GM19328 (cell line): ENCODE results near the gene WDR35.

ENCODE experiments used
- ATAC-seq: cut with Tn5 transposase; IDR thresholded peaks from one replicate; pipeline ENCODE4 v1.9.1; 2021; ENCODE audit warnings: mild to moderate bottlenecking, moderate library complexity; ENCODE audit not compliant: unreplicated experiment

The WDR35 gene

DNA sequence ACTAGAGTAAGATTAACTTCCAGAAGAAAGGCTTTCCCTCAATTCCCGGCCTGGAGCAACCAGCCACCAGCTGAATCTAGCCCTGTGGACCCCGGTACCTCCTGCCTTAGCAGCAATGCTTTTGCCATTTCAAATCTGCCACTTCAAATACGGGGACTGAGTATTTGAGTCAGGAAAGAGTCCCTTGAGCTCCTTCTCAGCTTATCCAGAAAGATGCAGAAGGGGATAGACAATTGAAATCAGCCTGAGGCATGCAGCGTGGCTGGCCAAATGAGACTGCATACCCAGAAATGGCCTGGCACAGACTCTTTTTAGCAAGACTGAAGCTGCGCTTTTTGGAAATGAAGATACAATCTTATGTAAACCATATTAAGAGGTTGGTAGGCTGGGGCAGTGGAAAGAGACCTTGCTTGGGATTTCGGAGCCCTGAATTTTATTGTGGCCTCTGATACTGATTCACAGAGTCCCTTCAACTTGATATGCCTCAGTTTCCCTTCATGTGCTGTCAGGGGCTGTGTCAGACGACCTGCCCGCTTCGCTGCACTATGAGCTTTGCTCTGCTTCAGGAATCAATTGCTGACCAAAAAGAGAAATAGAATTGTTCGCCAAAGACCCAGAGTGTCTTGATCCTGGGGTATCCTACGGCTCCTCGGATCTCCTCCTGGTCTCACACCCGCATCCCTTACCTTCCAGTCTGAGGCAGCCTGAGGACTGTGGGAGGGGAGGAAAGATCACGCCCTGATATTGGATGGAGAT is 21.5 kb upstream of the WDR35 start:
- no peak for ATAC-seq

- ATAC-seq = no peak
Observed at GRCh38 chr2:20008703-20009102, 18.8 kb upstream of the WDR35 start.

DNA sequence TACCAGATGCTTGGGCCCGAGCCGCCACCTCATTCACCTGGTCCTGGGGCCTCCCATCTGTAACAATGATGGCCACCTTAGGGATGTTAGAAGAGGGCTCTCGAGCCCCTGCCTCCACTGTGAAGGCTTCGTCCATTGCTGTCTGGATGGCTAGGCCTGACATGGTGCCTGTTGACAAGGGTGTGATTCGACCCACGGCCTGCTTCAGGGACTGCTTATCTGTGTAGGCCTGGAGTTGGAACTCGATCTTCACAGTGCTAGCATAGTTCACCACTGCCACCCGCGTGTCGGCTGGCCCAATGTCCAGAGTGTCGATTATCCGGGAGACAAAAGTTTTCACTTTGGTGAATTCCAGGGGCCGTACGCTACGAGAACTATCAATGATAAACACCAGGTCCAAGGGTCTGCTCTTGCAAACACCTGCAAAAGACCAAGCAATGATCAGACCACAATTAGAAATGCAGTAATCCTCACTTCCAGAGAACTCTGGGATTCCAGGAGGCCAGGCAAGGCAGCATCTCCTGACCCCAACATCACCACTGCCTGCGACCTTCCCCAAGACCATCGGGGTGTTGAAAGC is 16.1 kb upstream of the WDR35 start:
- ATAC-seq = no peak

GRCh38 chr2:20005067-20005627 is 15.2 kb upstream of the WDR35 start:
- ATAC-seq = no peak

- no peak for ATAC-seq
Observed at GRCh38 chr2:20001361-20001863, 11.5 kb upstream of the WDR35 start.

GRCh38 chr2:19993731-19994130 is 3.8 kb upstream of the WDR35 start:
- no peak for ATAC-seq

GRCh38 chr2:19991895-19992294 is 2.0 kb upstream of the WDR35 start:
- no peak for ATAC-seq

- no peak for ATAC-seq
Observed at GRCh38 chr2:19990416-19990728, 467 bp upstream of the WDR35 start.

GRCh38 chr2:19989342-19989666 is 601 bp downstream of the WDR35 start:
- ATAC-seq = no peak

DNA sequence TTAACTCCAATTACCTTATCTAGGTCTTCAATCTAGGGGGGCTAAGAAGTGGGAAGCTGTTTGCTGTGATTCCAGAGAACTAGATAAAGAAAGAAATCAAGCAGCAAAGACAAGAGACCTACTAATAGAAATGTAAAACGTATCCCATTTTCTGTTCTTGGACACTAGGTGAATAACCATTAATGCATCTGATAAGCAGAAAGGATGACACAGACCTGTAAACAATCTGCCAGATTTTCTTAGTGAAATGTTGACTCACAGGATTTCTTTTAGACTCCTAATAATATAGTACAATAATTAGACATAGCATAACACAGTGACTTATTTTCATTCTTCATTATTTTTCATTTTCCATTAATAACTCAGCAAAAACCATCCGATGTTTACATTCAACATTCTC is 1.3 kb downstream of the WDR35 start:
- ATAC-seq = no peak

GRCh38 chr2:19987936-19988335 is 2.0 kb downstream of the WDR35 start:
- peak; percentile 56 for ATAC-seq

- ATAC-seq = no peak
Observed at GRCh38 chr2:19982268-19982667, 7.6 kb downstream of the WDR35 start.

DNA sequence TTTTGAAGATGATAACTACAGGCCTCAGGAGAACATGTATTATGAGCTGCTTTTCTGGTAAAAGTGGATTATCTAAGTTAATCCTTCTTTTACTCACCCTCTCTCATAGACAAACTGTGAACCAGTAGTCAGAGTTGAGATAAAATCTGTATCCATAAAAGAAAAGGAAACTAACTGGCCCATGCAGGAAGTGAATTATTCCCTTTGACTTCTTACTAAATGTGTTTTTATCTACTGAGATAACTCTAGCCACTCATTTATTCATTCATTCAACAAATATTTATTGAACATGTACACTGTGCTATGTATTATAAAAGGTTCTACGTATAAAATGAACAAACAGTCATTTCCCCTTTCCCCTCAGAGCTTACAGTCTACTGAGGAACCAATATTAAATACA is 10.0 kb downstream of the WDR35 start:
- no peak for ATAC-seq

- ATAC-seq = no peak
Observed at GRCh38 chr2:19973466-19973865, 16.4 kb downstream of the WDR35 start.

- no peak for ATAC-seq
Observed at GRCh38 chr2:19971691-19972090, 18.2 kb downstream of the WDR35 start.

DNA sequence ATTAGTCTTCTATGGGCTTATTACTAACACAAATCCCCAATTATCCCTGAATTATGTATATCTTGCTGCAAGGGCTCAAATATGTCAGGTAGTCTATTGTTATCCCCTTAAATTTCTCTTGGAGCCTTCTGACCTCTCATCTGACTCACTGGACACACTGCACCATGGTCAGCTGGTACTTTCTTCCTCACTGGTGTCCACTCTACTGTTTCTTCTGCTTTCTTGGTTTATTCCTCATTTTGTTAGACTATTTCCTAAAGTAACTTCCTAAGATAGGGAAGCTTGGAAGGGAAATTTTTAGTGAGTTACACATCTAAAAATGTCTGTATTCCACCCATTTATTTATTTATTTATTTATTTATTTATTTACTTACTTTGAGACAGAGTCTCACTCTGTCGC is 26.5 kb downstream of the WDR35 start:
- ATAC-seq = no peak

GRCh38 chr2:19955544-19956422 is 34.1 kb downstream of the WDR35 start:
- ATAC-seq = peak; percentile 84

- ATAC-seq = no peak
Observed at GRCh38 chr2:19949071-19949470, 40.8 kb downstream of the WDR35 start.

DNA sequence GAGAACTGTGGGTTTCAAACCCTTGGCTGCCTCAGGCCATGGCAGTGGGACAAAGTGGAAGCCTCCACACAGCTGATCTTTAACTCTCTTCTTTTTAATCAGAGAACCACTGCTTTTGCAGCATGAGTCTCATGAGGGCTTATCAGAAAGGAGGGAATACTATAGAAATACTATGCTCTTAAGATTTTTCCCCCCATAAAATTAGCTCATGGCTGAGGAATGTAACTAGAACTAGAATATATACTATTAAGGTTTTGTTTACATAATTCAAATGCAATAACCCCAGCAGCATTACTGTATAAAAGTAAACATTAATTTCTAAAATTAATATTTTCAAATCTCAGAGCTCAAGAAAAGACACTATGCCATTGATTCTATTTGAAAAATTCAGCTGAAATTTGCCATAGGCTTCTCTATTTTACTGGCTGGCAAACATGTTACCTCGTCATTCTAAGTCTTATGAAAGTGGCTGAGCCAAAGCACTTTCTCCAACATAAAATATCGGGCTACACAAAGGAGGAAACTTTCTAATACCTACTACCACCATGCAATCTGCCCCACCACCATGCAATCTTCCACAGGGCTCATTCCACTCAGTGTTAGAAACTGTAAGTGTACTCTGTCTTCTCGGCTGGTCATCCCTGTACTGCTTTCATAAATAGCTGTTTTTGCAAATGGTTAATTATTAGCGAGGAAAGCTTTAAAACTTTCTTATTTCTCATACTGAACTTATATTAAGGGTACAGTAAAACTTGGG is 42.5 kb downstream of the WDR35 start:
- no peak for ATAC-seq

DNA sequence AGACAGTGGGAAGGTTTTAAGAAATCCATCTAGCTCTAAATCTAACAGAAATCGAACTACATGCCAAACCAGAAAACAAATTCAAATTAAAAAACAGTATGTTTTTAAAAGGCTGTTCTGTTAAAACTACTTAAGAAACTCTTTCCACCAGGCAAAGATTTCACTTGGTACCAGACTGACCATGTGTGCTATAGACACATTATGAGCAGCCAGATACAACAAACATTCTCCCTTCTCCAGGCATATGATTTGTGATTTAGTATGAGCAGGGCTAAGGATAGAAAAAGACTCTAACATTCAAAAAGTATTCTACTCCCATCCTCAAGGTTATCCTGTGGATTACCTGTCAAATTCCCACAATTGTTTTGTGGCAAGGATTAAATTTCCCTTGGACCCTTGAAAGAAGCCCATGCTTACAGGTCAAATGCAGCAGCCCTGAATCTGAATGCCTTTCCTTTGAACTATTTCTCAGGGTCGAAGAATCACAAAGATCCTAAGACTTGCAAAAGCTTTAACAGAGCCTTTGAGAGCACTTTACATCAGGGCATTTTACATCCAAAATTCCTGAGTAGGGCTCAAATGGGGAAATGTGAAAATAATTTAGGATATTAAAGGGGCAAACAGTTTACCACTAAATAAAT is 45.6 kb downstream of the WDR35 start:
- no peak for ATAC-seq
